IMR-90 (cell line): ENCODE data around the gene OR52M1. TPM values are rescaled to one million over a fixed set of nuclear protein-coding genes. Genes with fewer than 3 reads are reported as not detected.

Experiments
- ATAC-seq: fragments of 200-7000 bp; cut with Tn5 transposase; 2 replicates; pipeline ENCODE4 v1.9.1; 2020; ENCODE audit warnings: low read depth, mild to moderate bottlenecking, moderate library complexity
- Bru-seq: library from RNA; stranded (reverse); fragments of 400-500 nt; gene quantifications from one replicate; lab custom pipeline; 2021; lab: Mats Ljungman, UMichigan
- BruChase-seq, 2 experiments: library from RNA; stranded (reverse); fragments of 400-500 nt; gene quantifications; one replicate each; lab custom pipeline; 2021; lab: Mats Ljungman, UMichigan
- BruUV-seq: library from RNA; stranded (reverse); fragments of 400-500 nt; replicated peaks from 2 replicates; lab custom pipeline; 2021; lab: Mats Ljungman, UMichigan
- CTCF ChIA-PET: fragments of 300-600 bp; formaldehyde crosslinking; extraction: SDS; loops from one replicate; lab custom pipeline; 2021; ENCODE audit warnings: antibody characterized with exemption; lab: Yijun Ruan, JAX
- POLR2A ChIA-PET: fragments of 300-600 bp; sonication (Branson Sonifier 250); formaldehyde crosslinking; loops from one replicate; lab custom pipeline; 2022; ENCODE audit warnings: antibody characterized with exemption; ENCODE audit not compliant: unreplicated experiment; lab: Charles Lee
- DNase-seq: peaks from one replicate; pipeline ENCODE4 v3.0.0; 2013
- H2AFZ ChIP-seq: replicated peaks from 2 replicates; pipeline ENCODE3; 2013; ENCODE audit warnings: low read length, mild to moderate bottlenecking; ENCODE audit not compliant: poor library complexity
- H2AK5ac ChIP-seq: 2 replicates; pipeline ENCODE4 v1.6.1; 2013; ENCODE audit warnings: low read depth, low read length, inconsistent platforms
- H2AK9ac ChIP-seq: replicated peaks from 2 replicates; pipeline ENCODE3; 2013; ENCODE audit warnings: mild to moderate bottlenecking, low read depth, low read length, moderate library complexity; ENCODE audit not compliant: poor library complexity
- H2BK120ac ChIP-seq: 2 replicates; pipeline ENCODE4 v1.6.1; 2013; ENCODE audit warnings: low read depth, low read length, inconsistent platforms
- H2BK15ac ChIP-seq: 3 replicates; pipeline ENCODE4 v1.6.1; 2013; ENCODE audit warnings: low read depth, low read length, inconsistent platforms
- H2BK20ac ChIP-seq: 2 replicates; pipeline ENCODE4 v1.6.1; 2013; ENCODE audit warnings: low read depth, mild to moderate bottlenecking, inconsistent platforms, low read length, moderate library complexity
- H2BK5ac ChIP-seq: 2 replicates; pipeline ENCODE4 v1.6.1; 2013; ENCODE audit warnings: mild to moderate bottlenecking, low read depth, low read length, inconsistent platforms; ENCODE audit not compliant: poor library complexity, severe bottlenecking
- H3K14ac ChIP-seq: replicated peaks from 2 replicates; pipeline ENCODE4 v1.6.1; 2013; ENCODE audit warnings: low read depth, low read length, inconsistent platforms
- H3K18ac ChIP-seq: 2 replicates; pipeline ENCODE4 v1.6.1; 2013; ENCODE audit warnings: low read depth, low read length, control low read depth
- H3K23ac ChIP-seq: 2 replicates; pipeline ENCODE4 v1.6.1; 2013; ENCODE audit warnings: low read depth, low read length, inconsistent platforms
- H3K27ac ChIP-seq: 2 replicates; pipeline ENCODE4 v1.5.1; 2013; ENCODE audit warnings: mild to moderate bottlenecking, control low read depth, low read length; ENCODE audit not compliant: insufficient read depth
- H3K27me3 ChIP-seq: 2 replicates; pipeline ENCODE4 v1.6.1; 2013; ENCODE audit warnings: low read length; ENCODE audit not compliant: control insufficient read depth, insufficient read depth
- H3K36me3 ChIP-seq: 2 replicates; pipeline ENCODE4 v1.6.1; 2013; ENCODE audit warnings: low read length, mixed read lengths; ENCODE audit not compliant: control insufficient read depth, insufficient read depth
- H3K4ac ChIP-seq: 2 replicates; pipeline ENCODE4 v1.6.1; 2013; ENCODE audit warnings: low read depth, low read length, inconsistent platforms
- H3K4me1 ChIP-seq: 2 replicates; pipeline ENCODE4 v1.6.1; 2013; ENCODE audit warnings: low read length, mixed read lengths; ENCODE audit not compliant: control insufficient read depth, insufficient read depth
- H3K4me2 ChIP-seq: 2 replicates; pipeline ENCODE4 v1.6.1; 2013; ENCODE audit warnings: low read depth, mild to moderate bottlenecking, control low read depth, low read length, moderate library complexity
- H3K4me3 ChIP-seq: 2 replicates; pipeline ENCODE4 v1.5.1; 2013; ENCODE audit warnings: low read depth, mild to moderate bottlenecking, control low read depth, low read length, moderate library complexity; ENCODE audit not compliant: insufficient read depth
- H3K56ac ChIP-seq: 2 replicates; pipeline ENCODE4 v1.6.1; 2013; ENCODE audit warnings: low read length, inconsistent platforms; ENCODE audit not compliant: insufficient read depth; ENCODE audit errors: extremely low read depth
- H3K79me1 ChIP-seq, 2 experiments: 2 replicates each; pipeline ENCODE4 v1.6.1; 2013; ENCODE audit warnings: low read length in 2 of 2, inconsistent platforms in 1 of 2, low read depth in 1 of 2
- H3K9ac ChIP-seq: 2 replicates; pipeline ENCODE4 v1.6.1; 2013; ENCODE audit warnings: low read depth, low read length, control low read depth
- H3K9me1 ChIP-seq: 2 replicates; pipeline ENCODE4 v1.6.1; 2013; ENCODE audit warnings: low read length, inconsistent platforms; ENCODE audit not compliant: insufficient read depth
- H3K9me3 ChIP-seq: 2 replicates; pipeline ENCODE4 v1.6.1; 2013; ENCODE audit warnings: low read length; ENCODE audit not compliant: control insufficient read depth, insufficient read depth
- H4K20me1 ChIP-seq: 2 replicates; pipeline ENCODE4 v1.6.1; 2013; ENCODE audit warnings: low read length, inconsistent platforms; ENCODE audit not compliant: insufficient read depth
- H4K5ac ChIP-seq: 2 replicates; pipeline ENCODE4 v1.6.1; 2013; ENCODE audit warnings: mild to moderate bottlenecking, low read depth, low read length, control low read depth
- H4K8ac ChIP-seq, 2 experiments: 2 replicates each; pipeline ENCODE4 v1.6.1; 2013; ENCODE audit warnings: low read depth in 2 of 2, low read length in 2 of 2, control low read depth in 1 of 2, inconsistent platforms in 1 of 2
- H4K91ac ChIP-seq: 2 replicates; pipeline ENCODE4 v1.6.1; 2013; ENCODE audit warnings: low read depth, low read length, inconsistent platforms; ENCODE audit not compliant: insufficient read depth
- RAD21 ChIP-seq: IDR thresholded peaks from 2 replicates; pipeline ENCODE4 v1.6.1; 2012; ENCODE audit warnings: low read length, improper control_type of control experiment
- USF2 ChIP-seq: fragments of 150-350 bp; IDR thresholded peaks from 2 replicates; pipeline ENCODE4 v1.6.1; 2017; ENCODE audit warnings: mild to moderate bottlenecking, antibody characterized with exemption, low read length, low read depth
- WGBS, 2 experiments: methylation state at CpG; one replicate each; pipeline versions ENCODE4 v1.1.5 to v1.1.7; 2013; ENCODE audit warnings: missing lambda C conversion rate in 2 of 2; ENCODE audit not compliant: insufficient read length in 1 of 2; ENCODE audit errors: extremely low coverage in 2 of 2; 5-methylcytosine and 5-hydroxymethylcytosine counted together
- dilution Hi-C: fragments of 300-500 bp; cut with HindIII; formaldehyde crosslinking; loops from one replicate; pipeline ENCODE4 v1.14.3; 2018; ENCODE audit warnings: low sequenced_read_pairs; ENCODE audit not compliant: unreplicated experiment
- in situ Hi-C: fragments of 300-500 bp; cut with MboI; formaldehyde crosslinking; loops from 3 replicates; pipeline ENCODE4 v1.14.3; 2019; ENCODE audit warnings: low sequenced_read_pairs, inconsistent platforms, mixed read lengths
- intact Hi-C: fragments of 100-400 bp; cut with micrococcal nuclease; formaldehyde crosslinking; loops from 2 replicates; pipeline ENCODE4 v1.10.0; 2022
- long read RNA-seq: library from polyadenylated mRNA; unstranded; transcript quantifications from one replicate; pipeline ENCODE4 v2.0.0, GENCODE V29; 2021; ENCODE audit not compliant: unreplicated experiment
- polyA plus RNA-seq, 3 experiments: library from polyadenylated mRNA; depleted of rRNA; stranded (reverse); fragments of >200 nt; gene quantifications; 2 replicates each; pipeline ENCODE4 v1.2.3, GENCODE V29; 2012; ENCODE audit warnings: low replicate concordance in 1 of 3
- total RNA-seq: library from RNA; depleted of rRNA; stranded (reverse); fragments of >200 nt; gene quantifications from 2 replicates; pipeline ENCODE4 v1.2.3, GENCODE V29; 2012; rRNA removed

Gene OR52M1
- total RNA-seq: not detected in 2 replicates
- polyA plus RNA-seq (2012; rRNA removed): not detected in 2 replicates
- polyA plus RNA-seq (2012; cell fraction: cytosol; rRNA removed): not detected in 2 replicates
- not detected in 2 replicates for polyA plus RNA-seq (2012; cell fraction: nucleus; rRNA removed; ENCODE audit: low replicate concordance)
- not detected for Bru-seq, nascent RNA
- not detected for BruChase-seq, experiment 1, labeled RNA remaining after a 6-hour chase
- BruChase-seq, experiment 2, labeled RNA remaining after a 2-hour chase: not detected
- long read RNA-seq: 0 reads

- BruUV-seq: no TSS peak
- Histone ChIP-seq H4K91ac (no peak within 1 kb of the TSS), H2AK5ac (no peak within 1 kb of the TSS), H3K27me3 (no peaks in the 10 kb centered on the region), H2AFZ (no peak within 1 kb of the TSS), H4K20me1 (no peaks in the 10 kb centered on the region), H3K79me1 (no peaks in the 10 kb centered on the region), H3K18ac (no peak within 1 kb of the TSS), H3K9ac (no peak within 1 kb of the TSS), H4K5ac (no peak within 1 kb of the TSS), H2BK15ac (no peak within 1 kb of the TSS), H2BK120ac (no peak within 1 kb of the TSS), H3K23ac (no peak within 1 kb of the TSS), H2BK20ac (no peak within 1 kb of the TSS), H2AK9ac (no peak within 1 kb of the TSS), H3K56ac (no peak within 1 kb of the TSS), H4K8ac (no peak within 1 kb of the TSS), H2BK5ac (no peak within 1 kb of the TSS), H3K4me3 (no peak within 1 kb of the TSS), H3K36me3 (no peaks in the 10 kb centered on the region), H3K9me1 (no peaks in the 10 kb centered on the region), H3K4me2 (no peak within 1 kb of the TSS), H3K9me3 (no peaks in the 10 kb centered on the region), H3K27ac (no peak within 1 kb of the TSS), H3K4ac (no peak within 1 kb of the TSS), H3K14ac (no peak within 1 kb of the TSS), H3K4me1 (no peaks in the 10 kb centered on the region)
- ATAC-seq (no peak), DNase-seq (no peak)
- CTCF ChIA-PET: no interaction called here
- in situ Hi-C loops: loop anchor here (5.0 kb wide), 1 partner anchor 363 kb away; no protein-coding TSS in a partner anchor
- TF ChIP-seq USF2 (no peak), RAD21 (no peak)
- intact Hi-C loops: no loop called here
- POLR2A ChIA-PET: no interaction called here
- no CpG with 5 or more reads among the region's 5 CpGs for WGBS, 2 experiments
- dilution Hi-C loops: no loop called here
Measured at GRCh38 chr11:4544891-4545290, at the start of gene OR52M1. Gene OR52M1, plus strand, starts transcription at chr11:4545191. Its CDS starts 0 bp downstream, at chr11:4545191.
